RCC 7860 (cell line): ENCODE results near the gene TMEM134.

Source experiments
- DNase-seq: peaks from one replicate; pipeline ENCODE4 v3.0.0-alpha.2; 2015; ENCODE audit warnings: low spot score
- FAIRE-seq: peaks from 2 replicates; lab custom pipeline; 2012; peaks lifted over from hg19 to GRCh38; lab: Jason Lieb, UNC

TMEM134 gene

GRCh38 chr11:67440229-67441097 lies 28.6 kb downstream of the TMEM134 start:
- FAIRE-seq (no peak), DNase-seq (no peak)

- FAIRE-seq (no peak), DNase-seq (peak; percentile 33)
Observed at GRCh38 chr11:67439321-67440228, 29.5 kb downstream of the TMEM134 start.

GRCh38 chr11:67438158-67438902 lies 30.7 kb downstream of the TMEM134 start:
- FAIRE-seq (no peak), DNase-seq (no peak)

GRCh38 chr11:67437809-67438157 lies 31.3 kb downstream of the TMEM134 start:
- DNase-seq = no peak
- FAIRE-seq = no peak

GRCh38 chr11:67437082-67437808 lies 31.8 kb downstream of the TMEM134 start, which contains the start of gene PTPRCAP:
Gene PTPRCAP (minus strand): TSS chr11:67437682. CDS start chr11:67437619, 63 bp downstream.
- no peak for FAIRE-seq

GRCh38 chr11:67436459-67437081 lies 32.5 kb downstream of the TMEM134 start:
- FAIRE-seq (no peak), DNase-seq (no peak)

More at GRCh38 chr11:67437082-67437808, 31.8 kb downstream of the TMEM134 start, which contains the start of gene PTPRCAP:
- no peak for DNase-seq

- no peak for DNase-seq
- no peak for FAIRE-seq
Observed at GRCh38 chr11:67435727-67436458, 33.2 kb downstream of the TMEM134 start.

GRCh38 chr11:67435031-67435726 lies 33.9 kb downstream of the TMEM134 start:
- DNase-seq = no peak
- FAIRE-seq = no peak

- FAIRE-seq (no peak), DNase-seq (no peak)
Observed at GRCh38 chr11:67434395-67434881, 34.6 kb downstream of the TMEM134 start.

GRCh38 chr11:67433536-67434394 lies 35.3 kb downstream of the TMEM134 start:
- no peak for DNase-seq
- no peak for FAIRE-seq

- no peak for FAIRE-seq
Observed at GRCh38 chr11:67432655-67433349, 36.2 kb downstream of the TMEM134 start.

GRCh38 chr11:67431346-67432249 lies 37.5 kb downstream of the TMEM134 start:
- FAIRE-seq (no peak), DNase-seq (no peak)

More at GRCh38 chr11:67432655-67433349, 36.2 kb downstream of the TMEM134 start:
- no peak for DNase-seq

- no peak for FAIRE-seq
- DNase-seq = no peak
Observed at GRCh38 chr11:67429722-67430121, 39.3 kb downstream of the TMEM134 start.

- DNase-seq (no peak), FAIRE-seq (no peak)
Observed at GRCh38 chr11:67429038-67429668, 39.9 kb downstream of the TMEM134 start.
